ENCODE measurements around the gene CREB3L2. TPM values are rescaled to one million over a fixed set of nuclear protein-coding genes. Genes with fewer than 3 reads are reported as not detected.
A peak's percentile ranks its signal among the peaks of the same experiment; 100 is the strongest.

Gene CREB3L2
- total and polyA plus RNA-seq, 2 of the 13 experiments (the other 11 are each of a cell fraction or from before 2014, with no cell fraction given), result 22.1 to 41.1 TPM

DNA sequence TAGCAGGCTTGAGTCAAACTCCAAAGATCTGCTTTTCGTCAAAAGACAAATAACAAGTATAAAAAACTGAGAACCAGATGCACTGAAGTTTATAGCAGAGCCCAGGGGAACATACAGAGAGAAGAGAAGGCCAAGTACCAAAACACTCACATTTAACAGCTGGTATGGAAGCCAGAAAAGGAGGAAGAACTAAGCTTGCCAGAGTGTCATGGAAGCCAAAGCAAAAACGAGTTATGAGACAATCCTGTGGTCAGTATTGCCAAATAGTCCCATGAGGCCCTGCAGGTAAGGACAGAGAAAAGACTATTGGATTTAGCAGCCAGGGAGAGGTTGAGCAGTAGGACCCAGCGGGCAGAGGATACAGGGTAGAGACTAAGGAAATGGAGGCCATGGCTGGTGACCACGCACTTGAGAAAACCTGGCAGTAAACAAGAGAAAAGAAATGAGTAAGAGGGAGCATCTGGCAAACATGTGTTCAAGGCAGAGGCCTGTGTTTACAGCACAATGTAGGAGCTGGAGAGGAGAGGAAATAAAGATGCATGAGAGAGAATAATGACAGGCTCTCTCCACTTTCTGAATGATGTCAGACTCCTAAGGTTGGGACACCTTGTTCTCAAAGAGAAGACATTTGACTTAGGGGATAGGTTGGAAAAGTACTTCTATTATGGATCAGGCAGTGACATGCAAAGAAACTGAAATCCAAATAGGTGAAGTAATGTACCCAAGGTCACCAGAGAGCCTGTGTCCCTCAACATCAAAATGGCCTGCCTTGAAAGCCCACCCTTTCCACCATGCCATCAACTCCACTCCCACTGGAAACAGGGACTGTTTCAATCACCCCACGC is 9.1 kb downstream of the CREB3L2 start (continued):
- TF ChIP-seq ZNF121 (CRISPR knock-in tag; IDR thresholded peaks at IDR 0.05) (no peak), CEBPG (CRISPR knock-in tag; IDR thresholded peaks at IDR 0.05) (peak; percentile 86), ZNF598 (CRISPR knock-in tag; IDR thresholded peaks at IDR 0.05; ENCODE audit: borderline replicate concordance) (no peak), NCOR1 (IDR thresholded peaks at IDR 0.05; ENCODE audit: borderline replicate concordance, low read length) (no peak; the same call in 1 of the 2 replicates), POLR2AphosphoS5 (IDR thresholded peaks at IDR 0.05; ENCODE audit: low read depth, low read length) (no peak), ZNF331 (CRISPR knock-in tag; IDR thresholded peaks at IDR 0.05) (no peak), ZBTB44 (CRISPR knock-in tag; IDR thresholded peaks at IDR 0.05) (no peak), ZNF850 (CRISPR knock-in tag; conservative IDR thresholded peaks at IDR 0.05) (no peak), YY1 (IDR thresholded peaks at IDR 0.05; ENCODE audit: insufficient read depth, insufficient replicate concordance, low read depth, low read length) (peak; percentile 63), ERF (CRISPR knock-in tag; IDR thresholded peaks at IDR 0.05) (no peak), CBX5 (CRISPR knock-in tag; IDR thresholded peaks at IDR 0.05; ENCODE audit: borderline replicate concordance) (0 out of 2 replicates have a peak, but pooled peaks have one; percentile 58), IKZF4 (CRISPR knock-in tag; IDR thresholded peaks at IDR 0.05; ENCODE audit: borderline replicate concordance, low read depth, not compliant biosample characterization) (no peak), REPIN1 (CRISPR knock-in tag; IDR thresholded peaks at IDR 0.05; ENCODE audit: borderline replicate concordance, low read depth) (no peak), ZNF652 (CRISPR knock-in tag; IDR thresholded peaks at IDR 0.05; ENCODE audit: borderline replicate concordance, low read depth) (no peak), TRIM22 (IDR thresholded peaks at IDR 0.05) (no peak), ZNF674 (CRISPR knock-in tag; IDR thresholded peaks at IDR 0.05; ENCODE audit: low read depth) (no peak), NPAS2 (CRISPR knock-in tag; IDR thresholded peaks at IDR 0.05; ENCODE audit: borderline replicate concordance) (no peak), ZNF777 (CRISPR knock-in tag; IDR thresholded peaks at IDR 0.05) (no peak), RAD21 (CRISPR knock-in tag; IDR thresholded peaks at IDR 0.05) (no peak), NR1H2 (CRISPR knock-in tag; IDR thresholded peaks at IDR 0.05; ENCODE audit: borderline replicate concordance, low read depth) (no peak), KDM3A (CRISPR knock-in tag; IDR thresholded peaks at IDR 0.05; ENCODE audit: low read depth) (no peak), ZNF576 (CRISPR knock-in tag; IDR thresholded peaks at IDR 0.05) (no peak), ZNF24 (IDR thresholded peaks at IDR 0.05) (no peak), HMG20A (CRISPR knock-in tag; IDR thresholded peaks at IDR 0.05; ENCODE audit: borderline replicate concordance) (no peak), KLF9 (CRISPR knock-in tag; IDR thresholded peaks at IDR 0.05; ENCODE audit: low read depth) (no peak)
- TF ChIP-seq, protein P1, sequence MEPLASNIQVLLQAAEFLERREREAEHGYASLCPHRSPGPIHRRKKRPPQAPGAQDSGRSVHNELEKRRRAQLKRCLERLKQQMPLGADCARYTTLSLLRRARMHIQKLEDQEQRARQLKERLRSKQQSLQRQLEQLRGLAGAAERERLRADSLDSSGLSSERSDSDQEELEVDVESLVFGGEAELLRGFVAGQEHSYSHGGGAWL (CRISPR knock-in tag; IDR thresholded peaks at IDR 0.05), result no peak
- TF ChIP-seq, protein P2, sequence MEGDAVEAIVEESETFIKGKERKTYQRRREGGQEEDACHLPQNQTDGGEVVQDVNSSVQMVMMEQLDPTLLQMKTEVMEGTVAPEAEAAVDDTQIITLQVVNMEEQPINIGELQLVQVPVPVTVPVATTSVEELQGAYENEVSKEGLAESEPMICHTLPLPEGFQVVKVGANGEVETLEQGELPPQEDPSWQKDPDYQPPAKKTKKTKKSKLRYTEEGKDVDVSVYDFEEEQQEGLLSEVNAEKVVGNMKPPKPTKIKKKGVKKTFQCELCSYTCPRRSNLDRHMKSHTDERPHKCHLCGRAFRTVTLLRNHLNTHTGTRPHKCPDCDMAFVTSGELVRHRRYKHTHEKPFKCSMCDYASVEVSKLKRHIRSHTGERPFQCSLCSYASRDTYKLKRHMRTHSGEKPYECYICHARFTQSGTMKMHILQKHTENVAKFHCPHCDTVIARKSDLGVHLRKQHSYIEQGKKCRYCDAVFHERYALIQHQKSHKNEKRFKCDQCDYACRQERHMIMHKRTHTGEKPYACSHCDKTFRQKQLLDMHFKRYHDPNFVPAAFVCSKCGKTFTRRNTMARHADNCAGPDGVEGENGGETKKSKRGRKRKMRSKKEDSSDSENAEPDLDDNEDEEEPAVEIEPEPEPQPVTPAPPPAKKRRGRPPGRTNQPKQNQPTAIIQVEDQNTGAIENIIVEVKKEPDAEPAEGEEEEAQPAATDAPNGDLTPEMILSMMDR (CRISPR knock-in tag; IDR thresholded peaks at IDR 0.05), result no peak
